H9 (cell line): ENCODE results near the gene TTC21B. TPM values are rescaled to one million over a fixed set of nuclear protein-coding genes. Genes with fewer than 3 reads are reported as not detected.

ENCODE experiments used
- DNase-seq: peaks from one replicate; pipeline ENCODE4 v3.0.0-alpha.2; 2017
- H2AFZ ChIP-seq: one replicate; pipeline ENCODE4 v1.6.1; 2013; ENCODE audit warnings: mild to moderate bottlenecking, low read length, control low read depth, moderate library complexity
- H2AK5ac ChIP-seq: 2 replicates; pipeline ENCODE4 v1.6.1; 2013; ENCODE audit warnings: low read length, control low read depth, mixed read lengths; ENCODE audit not compliant: insufficient read length
- H2BK120ac ChIP-seq: one replicate; pipeline ENCODE4 v1.6.1; 2013; ENCODE audit warnings: low read depth, mild to moderate bottlenecking, low read length, control low read depth, inconsistent platforms; ENCODE audit not compliant: poor library complexity, severe bottlenecking
- H2BK12ac ChIP-seq: 2 replicates; pipeline ENCODE4 v1.6.1; 2013; ENCODE audit warnings: low read length, control low read depth, mixed read lengths, low read depth; ENCODE audit not compliant: insufficient read length
- H2BK15ac ChIP-seq: 2 replicates; pipeline ENCODE4 v1.6.1; 2013; ENCODE audit warnings: low read depth, low read length, control low read depth
- H2BK20ac ChIP-seq: one replicate; pipeline ENCODE4 v1.6.1; 2013; ENCODE audit warnings: low read depth, mild to moderate bottlenecking, low read length, control low read depth, inconsistent platforms; ENCODE audit not compliant: poor library complexity, severe bottlenecking
- H2BK5ac ChIP-seq: 2 replicates; pipeline ENCODE4 v1.6.1; 2013; ENCODE audit warnings: low read length, control low read depth, mixed read lengths; ENCODE audit not compliant: insufficient read length
- H3K14ac ChIP-seq: 2 replicates; pipeline ENCODE4 v1.6.1; 2013; ENCODE audit warnings: low read length, control low read depth; ENCODE audit not compliant: insufficient read depth
- H3K18ac ChIP-seq: 2 replicates; pipeline ENCODE4 v1.6.1; 2013; ENCODE audit warnings: low read depth, mild to moderate bottlenecking, mixed read lengths, low read length, control low read depth; ENCODE audit not compliant: insufficient read length
- H3K23ac ChIP-seq: 2 replicates; pipeline ENCODE4 v1.6.1; 2013; ENCODE audit warnings: low read length, control low read depth, mixed read lengths, low read depth; ENCODE audit not compliant: insufficient read length
- H3K23me2 ChIP-seq: 2 replicates; pipeline ENCODE4 v1.6.1; 2013; ENCODE audit warnings: low read depth, mild to moderate bottlenecking, mixed read lengths, low read length, control low read depth; ENCODE audit not compliant: insufficient read length, poor library complexity, severe bottlenecking
- H3K27ac ChIP-seq: 2 replicates; pipeline ENCODE4 v1.5.1; 2013; ENCODE audit warnings: low read length, control low read depth, mixed read lengths, low read depth; ENCODE audit not compliant: insufficient read length
- H3K27me3 ChIP-seq: 2 replicates; pipeline ENCODE4 v1.6.1; 2013; ENCODE audit warnings: low read length, control low read depth, inconsistent platforms; ENCODE audit not compliant: insufficient read depth
- H3K4ac ChIP-seq: 2 replicates; pipeline ENCODE4 v1.6.1; 2013; ENCODE audit warnings: low read depth, mild to moderate bottlenecking, control low read depth, inconsistent platforms, low read length, moderate library complexity
- H3K4me1 ChIP-seq: 2 replicates; pipeline ENCODE4 v1.6.1; 2013; ENCODE audit warnings: low read length, control low read depth, inconsistent platforms; ENCODE audit not compliant: insufficient read depth
- H3K4me2 ChIP-seq: 2 replicates; pipeline ENCODE4 v1.6.1; 2013; ENCODE audit warnings: low read length, control low read depth, mixed read lengths; ENCODE audit not compliant: insufficient read length, insufficient read depth
- H3K56ac ChIP-seq: 2 replicates; pipeline ENCODE4 v1.6.1; 2013; ENCODE audit warnings: low read depth, mild to moderate bottlenecking, mixed read lengths, low read length, control low read depth; ENCODE audit not compliant: insufficient read length
- H3K79me1 ChIP-seq: 2 replicates; pipeline ENCODE4 v1.6.1; 2013; ENCODE audit warnings: low read depth, mild to moderate bottlenecking, moderate library complexity, low read length, control low read depth, inconsistent platforms; ENCODE audit not compliant: insufficient read depth, poor library complexity, severe bottlenecking
- H3K79me2 ChIP-seq: 2 replicates; pipeline ENCODE4 v1.6.1; 2013; ENCODE audit warnings: low read length, control low read depth, inconsistent platforms; ENCODE audit not compliant: insufficient read depth
- H3K9ac ChIP-seq: 2 replicates; pipeline ENCODE4 v1.6.1; 2013; ENCODE audit warnings: low read length, control low read depth, mixed read lengths; ENCODE audit not compliant: insufficient read length; ENCODE audit errors: extremely low read depth
- H3K9me3 ChIP-seq: one replicate; pipeline ENCODE4 v1.6.1; 2013; ENCODE audit warnings: low read depth, low read length, inconsistent platforms; ENCODE audit not compliant: control insufficient read depth
- H3T11ph ChIP-seq: one replicate; pipeline ENCODE4 v1.6.1; 2013; ENCODE audit warnings: mild to moderate bottlenecking, low read length, control low read depth, inconsistent platforms
- H4K20me1 ChIP-seq: one replicate; pipeline ENCODE4 v1.6.1; 2013; ENCODE audit not compliant: control insufficient read depth, insufficient read length, insufficient read depth
- H4K5ac ChIP-seq: 2 replicates; pipeline ENCODE4 v1.6.1; 2013; ENCODE audit warnings: low read depth, mild to moderate bottlenecking, mixed read lengths, low read length, control low read depth; ENCODE audit not compliant: insufficient read length
- H4K8ac ChIP-seq: replicated peaks from 2 replicates; pipeline ENCODE4 v1.6.1; 2013; ENCODE audit warnings: low read length, control low read depth, mixed read lengths, low read depth; ENCODE audit not compliant: insufficient read length
- H4K91ac ChIP-seq: 2 replicates; pipeline ENCODE4 v1.6.1; 2013; ENCODE audit warnings: low read depth, mild to moderate bottlenecking, moderate library complexity, mixed read lengths, low read length, control low read depth; ENCODE audit not compliant: insufficient read length
- H3K27ac Mint-ChIP-seq, 3 experiments: 2 replicates in 2 of 3; 3 replicates in 1 of 3; pipeline ENCODE4 v1.8.0; 2020 to 2021; ENCODE audit warnings: mixed read lengths in 3 of 3, mild to moderate bottlenecking in 1 of 3, moderate library complexity in 1 of 3
- H3K27me3 Mint-ChIP-seq: 2 replicates; pipeline ENCODE4 v1.8.0; 2021; ENCODE audit warnings: low read depth, mild to moderate bottlenecking, moderate library complexity, mixed read lengths
- H3K36me3 Mint-ChIP-seq, 3 experiments: 2 replicates in 2 of 3; 3 replicates in 1 of 3; pipeline ENCODE4 v1.8.0; 2020 to 2021; ENCODE audit warnings: low read depth in 3 of 3, mixed read lengths in 3 of 3; ENCODE audit not compliant: insufficient read depth in 1 of 3
- H3K4me1 Mint-ChIP-seq, 2 experiments: 2 replicates each; pipeline ENCODE4 v1.8.0; 2020; ENCODE audit warnings: mixed read lengths in 2 of 2
- H3K4me3 Mint-ChIP-seq, 2 experiments: 2 replicates in 1 of 2; 3 replicates in 1 of 2; pipeline ENCODE4 v1.8.0; 2020 to 2021; ENCODE audit warnings: mild to moderate bottlenecking in 2 of 2, mixed read lengths in 2 of 2, moderate library complexity in 1 of 2
- H3K9me3 Mint-ChIP-seq, 2 experiments: 2 replicates in 1 of 2; 3 replicates in 1 of 2; pipeline ENCODE4 v1.8.0; 2020; ENCODE audit warnings: mild to moderate bottlenecking in 2 of 2, mixed read lengths in 2 of 2, moderate library complexity in 1 of 2
- CTCF ChIP-seq: fragments of 200-600 bp; sonication (generic); conservative IDR thresholded peaks from 3 replicates; pipeline ENCODE4 v1.8.0; 2021; ENCODE audit warnings: antibody characterized with exemption, mild to moderate bottlenecking
- WGBS: extraction: QIAGEN DNeasy Blood & Tissue Kit; methylation state at CpG from one replicate; pipeline ENCODE4 v1.1.7; 2013; ENCODE audit warnings: missing lambda C conversion rate, low lambda C conversion rate, mixed read lengths; ENCODE audit not compliant: insufficient read length; ENCODE audit errors: extremely low coverage; 5-methylcytosine and 5-hydroxymethylcytosine counted together
- total RNA-seq: library from RNA; stranded (reverse); gene quantifications from 2 replicates; pipeline ENCODE4 v1.2.1, GENCODE V29; 2021

Gene TTC21B
- total RNA-seq, 1 experiment from 2014 or later: 16.6 TPM

GRCh38 chr2:165868211-165868610 is 85.4 kb downstream of the TTC21B start:
- H4K5ac ChIP-seq: no peak overlapping the region
- H3K9me3 ChIP-seq: no peaks in the 10 kb centered on the region
- Mint-ChIP-seq H3K9me3 (no peaks in the 10 kb centered on the region), H3K36me3 (peaks cover 3 to 9% (median 6%) of the 10 kb centered on the region in 3 experiments; a peak in 6 of 7 replicates), H3K4me3 (no peak overlapping the region), H3K27me3 (no peaks in the 10 kb centered on the region), H3K27ac (no peak overlapping the region; a peak in 1 of 7 replicates), H3K4me1 (peaks cover 3 to 6% of the 10 kb centered on the region in 2 experiments; a peak in 1 of 4 replicates)
- H3K23ac ChIP-seq: no peak overlapping the region
- no peaks in the 10 kb centered on the region for H3K23me2 ChIP-seq
- DNase-seq: no peak
- no peak overlapping the region for H3K18ac ChIP-seq
- H3K79me1 ChIP-seq: no peaks in the 10 kb centered on the region
- H2AFZ ChIP-seq: no peak overlapping the region
- no peak overlapping the region for H3K4ac ChIP-seq
- no peaks in the 10 kb centered on the region for H3K4me1 ChIP-seq
- no peak overlapping the region for H3T11ph ChIP-seq
- no peak for TF ChIP-seq CTCF
- H4K8ac ChIP-seq: no peak overlapping the region
- no peak overlapping the region for H2BK15ac ChIP-seq
- WGBS: no CpG with 5 or more reads among the region's 4 CpGs
- H2BK20ac ChIP-seq: no peak overlapping the region
- H3K27ac ChIP-seq: no peak overlapping the region
- H2BK12ac ChIP-seq: no peak overlapping the region
- H4K20me1 ChIP-seq: no peaks in the 10 kb centered on the region
- H3K14ac ChIP-seq: no peak overlapping the region
- H3K79me2 ChIP-seq: no peaks in the 10 kb centered on the region
- no peak overlapping the region for H3K9ac ChIP-seq
- H3K56ac ChIP-seq: no peak overlapping the region
- H2BK120ac ChIP-seq: no peak overlapping the region
- no peak overlapping the region for H3K4me2 ChIP-seq
- H2BK5ac ChIP-seq: no peak overlapping the region
- H3K27me3 ChIP-seq: no peaks in the 10 kb centered on the region
- no peak overlapping the region for H2AK5ac ChIP-seq
- no peak overlapping the region for H4K91ac ChIP-seq
